ENCODE data around the gene RHOF.

- TF ChIP-seq CTCF (IDR thresholded peaks at IDR 0.05) (no peak), POLR2A (IDR thresholded peaks at IDR 0.05) (peak; percentile 51 to 86)
These were observed 6.6 kb upstream of the RHOF start for GRCh38 chr12:121799842-121800693.
